A673 (cell line): Measurements from ENCODE around the gene LMF2. TPM values are rescaled to one million over a fixed set of nuclear protein-coding genes. Genes with fewer than 3 reads are reported as not detected.

Experiments
- BruUV-seq: library from RNA; stranded (reverse); fragments of 400-500 nt; replicated peaks from 2 replicates; lab custom pipeline; 2021; lab: Mats Ljungman, UMichigan
- CTCF ChIA-PET: fragments of 300-600 bp; sonication (Branson Sonifier 250); formaldehyde crosslinking; loops from one replicate; lab custom pipeline; 2022; ENCODE audit warnings: antibody characterized with exemption; lab: Charles Lee
- POLR2A ChIA-PET: fragments of 300-600 bp; sonication (Branson Sonifier 250); formaldehyde crosslinking; loops from one replicate; lab custom pipeline; 2022; ENCODE audit warnings: antibody characterized with exemption; ENCODE audit not compliant: low non-redundant PET; lab: Charles Lee
- DNase-seq: peaks from one replicate; pipeline ENCODE4 v3.0.0-alpha.2; 2015; ENCODE audit warnings: low spot score
- H3K27ac ChIP-seq: fragments of 200-600 bp; sonication (generic); 2 replicates; pipeline ENCODE4 v1.5.1; 2016; ENCODE audit warnings: mixed run types, low read depth, mild to moderate bottlenecking, mixed read lengths, antibody characterized with exemption, low read length; ENCODE audit not compliant: poor library complexity, severe bottlenecking
- H3K27me3 ChIP-seq: fragments of 200-600 bp; sonication (generic); replicated peaks from 2 replicates; pipeline ENCODE4 v1.6.1; 2017; ENCODE audit warnings: mixed run types, low read depth, mild to moderate bottlenecking, mixed read lengths, antibody characterized with exemption, low read length; ENCODE audit not compliant: insufficient read depth, poor library complexity
- H3K36me3 ChIP-seq: fragments of 200-600 bp; sonication (generic); 2 replicates; pipeline ENCODE4 v1.6.1; 2016; ENCODE audit warnings: mixed run types, mild to moderate bottlenecking, mixed read lengths, antibody characterized with exemption, low read length; ENCODE audit not compliant: insufficient read depth, poor library complexity, severe bottlenecking
- H3K4me1 ChIP-seq: fragments of 200-600 bp; sonication (generic); 2 replicates; pipeline ENCODE4 v1.6.1; 2017; ENCODE audit warnings: mixed run types, mild to moderate bottlenecking, mixed read lengths, antibody characterized with exemption, low read length; ENCODE audit not compliant: insufficient read depth, poor library complexity, severe bottlenecking
- H3K4me3 ChIP-seq: fragments of 200-600 bp; sonication (generic); 2 replicates; pipeline ENCODE4 v1.5.1; 2016; ENCODE audit warnings: low read depth, mixed run types, mild to moderate bottlenecking, mixed read lengths, low read length; ENCODE audit not compliant: poor library complexity, severe bottlenecking
- H3K9me3 ChIP-seq: fragments of 200-600 bp; sonication (generic); 2 replicates; pipeline ENCODE4 v1.6.1; 2016; ENCODE audit warnings: mixed run types, low read depth, mild to moderate bottlenecking, mixed read lengths, antibody characterized with exemption, low read length; ENCODE audit not compliant: poor library complexity, severe bottlenecking
- EZH2 ChIP-seq: fragments of 200-600 bp; sonication (generic); IDR thresholded peaks from 2 replicates; pipeline ENCODE4 v1.6.1; 2017; ENCODE audit warnings: borderline replicate concordance, low read depth, mild to moderate bottlenecking, mixed read lengths, antibody characterized with exemption, low read length; ENCODE audit not compliant: poor library complexity, severe bottlenecking
- intact Hi-C: fragments of 100-400 bp; cut with micrococcal nuclease; formaldehyde crosslinking; loops from one replicate; pipeline ENCODE4 v1.10.0; 2022; ENCODE audit not compliant: unreplicated experiment
- total RNA-seq: library from RNA; stranded (reverse); gene quantifications from 2 replicates; pipeline ENCODE4 v1.2.3, GENCODE V29; 2021
- TF ChIP-seq, protein P1 (sequence below): fragments of 300-800, 200-600 bp; sonication (generic); conservative IDR thresholded peaks from 2 replicates; pipeline ENCODE4 v1.5.1; 2017; ENCODE audit warnings: low read depth, mild to moderate bottlenecking, antibody characterized with exemption, low read length, moderate library complexity, mixed read lengths

LMF2 gene
- total RNA-seq, 1 experiment from 2014 or later: 79.2 TPM

DNA sequence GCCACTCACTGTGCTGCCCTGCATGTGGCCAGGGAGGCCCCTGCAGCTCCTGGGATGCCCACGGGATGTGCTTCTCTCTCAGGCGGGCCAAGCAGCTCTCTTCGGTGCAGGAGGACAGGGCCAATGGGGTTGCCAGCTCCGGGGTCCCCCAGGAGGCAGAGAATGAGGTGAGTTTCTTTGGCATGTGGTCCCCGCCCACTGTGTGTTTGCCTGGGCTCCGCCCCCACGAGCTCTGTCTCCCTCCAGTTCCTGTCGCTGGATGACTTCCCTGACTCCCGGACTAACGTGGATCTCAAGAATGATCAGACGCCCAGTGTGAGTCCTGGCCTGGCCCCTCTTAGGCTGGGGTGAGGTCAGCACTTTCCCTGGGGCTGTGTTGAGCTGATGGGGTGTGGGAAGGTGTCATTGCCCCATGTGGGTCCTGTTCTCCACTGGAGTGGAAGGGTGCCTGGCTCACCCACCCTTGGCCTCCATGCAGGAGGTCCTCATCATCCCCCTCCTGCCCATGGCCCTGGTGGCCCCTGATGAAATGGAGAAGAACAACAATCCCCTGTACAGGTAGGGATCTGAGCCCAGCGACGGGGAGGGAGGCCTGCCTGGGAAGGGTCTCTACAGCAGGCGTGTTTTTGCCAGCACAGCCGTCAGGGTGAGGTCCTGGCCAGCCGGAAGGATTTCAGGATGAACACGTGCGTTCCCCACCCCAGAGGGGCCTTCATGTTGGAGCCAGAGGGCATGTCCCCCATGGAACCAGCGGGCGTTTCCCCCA lies 10.2 kb upstream of the LMF2 start:
- no TSS peak for BruUV-seq
- ChIA-PET POLR2A (interaction anchor here (0.6 kb wide), 1 partner anchor 185 kb away, joined by 4 read pairs; no protein-coding TSS in a partner anchor), CTCF (no interaction called here)
- no peaks in the 10 kb centered on the region for H3K9me3 ChIP-seq
- H3K27ac ChIP-seq: no peak overlapping the region
- peaks cover 53% of the 10 kb centered on the region for H3K36me3 ChIP-seq
- intact Hi-C loops: no loop called here
- no peaks in the 10 kb centered on the region for H3K4me1 ChIP-seq
- TF ChIP-seq, protein P1, sequence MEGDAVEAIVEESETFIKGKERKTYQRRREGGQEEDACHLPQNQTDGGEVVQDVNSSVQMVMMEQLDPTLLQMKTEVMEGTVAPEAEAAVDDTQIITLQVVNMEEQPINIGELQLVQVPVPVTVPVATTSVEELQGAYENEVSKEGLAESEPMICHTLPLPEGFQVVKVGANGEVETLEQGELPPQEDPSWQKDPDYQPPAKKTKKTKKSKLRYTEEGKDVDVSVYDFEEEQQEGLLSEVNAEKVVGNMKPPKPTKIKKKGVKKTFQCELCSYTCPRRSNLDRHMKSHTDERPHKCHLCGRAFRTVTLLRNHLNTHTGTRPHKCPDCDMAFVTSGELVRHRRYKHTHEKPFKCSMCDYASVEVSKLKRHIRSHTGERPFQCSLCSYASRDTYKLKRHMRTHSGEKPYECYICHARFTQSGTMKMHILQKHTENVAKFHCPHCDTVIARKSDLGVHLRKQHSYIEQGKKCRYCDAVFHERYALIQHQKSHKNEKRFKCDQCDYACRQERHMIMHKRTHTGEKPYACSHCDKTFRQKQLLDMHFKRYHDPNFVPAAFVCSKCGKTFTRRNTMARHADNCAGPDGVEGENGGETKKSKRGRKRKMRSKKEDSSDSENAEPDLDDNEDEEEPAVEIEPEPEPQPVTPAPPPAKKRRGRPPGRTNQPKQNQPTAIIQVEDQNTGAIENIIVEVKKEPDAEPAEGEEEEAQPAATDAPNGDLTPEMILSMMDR: no peak
- no peak for TF ChIP-seq EZH2
- no peak overlapping the region for H3K4me3 ChIP-seq
- DNase-seq: no peak
- H3K27me3 ChIP-seq: no peaks in the 10 kb centered on the region

DNA sequence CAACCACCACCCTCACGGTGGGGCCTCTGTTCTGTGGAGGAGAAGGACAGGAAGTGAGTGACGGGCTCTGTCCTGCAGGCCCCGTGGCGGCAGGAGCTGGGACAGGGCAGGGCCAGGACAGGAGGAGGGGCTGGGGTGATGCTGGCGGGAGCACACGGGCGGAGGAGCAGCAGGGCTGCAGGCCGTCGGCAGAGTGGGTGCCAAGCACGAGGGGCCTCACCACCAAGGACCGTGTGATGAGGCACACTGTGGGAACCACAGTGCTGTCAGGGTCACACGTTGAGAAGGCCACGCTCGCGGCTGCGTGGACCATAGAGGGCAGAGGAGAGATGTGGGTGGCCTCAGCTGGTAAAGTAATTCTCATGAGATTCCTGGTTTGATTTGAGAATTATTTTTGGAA lies 9.4 kb upstream of the LMF2 start:
- no peak for DNase-seq
- intact Hi-C loops: no loop called here
- H3K9me3 ChIP-seq: no peaks in the 10 kb centered on the region
- peaks cover 52% of the 10 kb centered on the region for H3K36me3 ChIP-seq
- no TSS peak for BruUV-seq
- TF ChIP-seq, protein P1: no peak
- no peak for TF ChIP-seq EZH2
- no peak overlapping the region for H3K4me3 ChIP-seq
- POLR2A ChIA-PET: interaction anchor here (0.6 kb wide), 1 partner anchor 185 kb away, joined by 4 read pairs; no protein-coding TSS in a partner anchor
- H3K4me1 ChIP-seq: no peaks in the 10 kb centered on the region
- no peaks in the 10 kb centered on the region for H3K27me3 ChIP-seq
- no peak overlapping the region for H3K27ac ChIP-seq
- CTCF ChIA-PET: no interaction called here

DNA sequence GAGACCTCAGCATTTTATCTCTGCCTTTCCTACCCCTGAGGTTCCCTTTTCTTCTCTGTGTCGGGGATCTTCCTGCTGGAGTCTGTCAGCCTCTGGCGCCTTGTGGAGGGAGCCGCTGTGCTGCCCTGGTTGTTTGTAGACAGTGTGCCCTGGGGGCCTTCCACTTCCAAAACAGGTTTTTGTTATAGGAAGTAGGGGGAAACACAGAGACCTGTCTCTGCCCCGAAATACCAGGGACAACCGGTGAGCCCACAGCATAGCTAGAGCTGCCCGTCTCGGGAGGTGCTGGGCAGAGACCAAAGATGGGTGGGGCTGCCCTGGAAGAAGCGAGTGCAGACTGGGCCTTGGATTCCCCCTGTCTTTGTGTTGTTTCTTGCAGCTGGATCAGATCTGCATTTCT lies 8.6 kb upstream of the LMF2 start:
- no peak for DNase-seq
- Histone ChIP-seq H3K27ac (no peak overlapping the region), H3K9me3 (no peaks in the 10 kb centered on the region), H3K36me3 (peaks cover 45% of the 10 kb centered on the region), H3K4me3 (no peak overlapping the region), H3K27me3 (no peaks in the 10 kb centered on the region), H3K4me1 (no peaks in the 10 kb centered on the region)
- ChIA-PET CTCF (no interaction called here), POLR2A (no interaction called here)
- no TSS peak for BruUV-seq
- intact Hi-C loops: no loop called here
- TF ChIP-seq EZH2: no peak
- TF ChIP-seq, protein P1: no peak
